AG20443 (cell line): ENCODE measurements around the gene DEPP1.

Source experiments
- DNase-seq: peaks from one replicate; pipeline ENCODE4 v3.0.0; 2012; ENCODE audit warnings: low spot score, mixed read lengths

Gene DEPP1

DNA sequence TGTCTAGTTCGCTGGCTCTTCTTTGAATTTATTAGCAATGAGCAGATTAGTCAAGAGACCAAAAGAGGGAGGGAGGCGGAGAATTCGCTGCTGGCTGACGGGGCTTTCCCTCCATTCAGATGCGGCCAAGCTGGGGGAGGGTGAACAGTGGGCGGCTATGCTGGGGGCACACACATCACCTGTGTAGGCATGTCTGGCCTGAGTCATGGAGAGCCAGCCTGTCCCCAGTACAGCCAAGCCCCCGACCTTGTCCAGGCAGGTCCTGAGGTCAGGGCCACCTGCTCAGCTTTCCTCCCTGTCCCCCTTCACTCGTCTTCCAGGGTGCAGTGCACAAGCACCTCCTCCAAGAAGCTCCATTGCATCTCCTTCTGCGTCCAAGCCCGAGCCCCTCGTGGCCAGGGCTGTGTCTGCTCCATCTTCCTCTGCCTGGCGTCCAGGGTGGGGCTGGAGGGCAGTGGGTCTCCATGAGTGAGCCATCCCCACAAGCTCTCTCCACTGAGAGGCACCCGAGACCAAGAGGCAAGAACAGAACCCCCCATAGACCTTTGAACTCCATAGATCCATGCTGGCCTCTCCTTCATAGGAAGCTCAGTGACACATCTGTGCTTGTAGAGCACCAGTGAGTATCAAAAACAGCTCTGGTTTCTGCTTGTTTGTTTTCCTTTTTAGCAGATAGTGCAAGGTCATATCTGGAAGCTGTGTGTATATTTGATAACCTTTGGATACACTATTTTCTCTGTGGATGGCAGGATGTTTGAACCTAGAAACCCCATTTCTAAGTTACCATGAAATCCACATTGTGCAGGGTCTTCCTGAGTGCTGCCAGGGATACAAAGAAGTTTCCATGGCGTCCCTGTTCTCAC is 1.9 kb upstream of the DEPP1 start:
- DNase-seq, result no peak

DNA sequence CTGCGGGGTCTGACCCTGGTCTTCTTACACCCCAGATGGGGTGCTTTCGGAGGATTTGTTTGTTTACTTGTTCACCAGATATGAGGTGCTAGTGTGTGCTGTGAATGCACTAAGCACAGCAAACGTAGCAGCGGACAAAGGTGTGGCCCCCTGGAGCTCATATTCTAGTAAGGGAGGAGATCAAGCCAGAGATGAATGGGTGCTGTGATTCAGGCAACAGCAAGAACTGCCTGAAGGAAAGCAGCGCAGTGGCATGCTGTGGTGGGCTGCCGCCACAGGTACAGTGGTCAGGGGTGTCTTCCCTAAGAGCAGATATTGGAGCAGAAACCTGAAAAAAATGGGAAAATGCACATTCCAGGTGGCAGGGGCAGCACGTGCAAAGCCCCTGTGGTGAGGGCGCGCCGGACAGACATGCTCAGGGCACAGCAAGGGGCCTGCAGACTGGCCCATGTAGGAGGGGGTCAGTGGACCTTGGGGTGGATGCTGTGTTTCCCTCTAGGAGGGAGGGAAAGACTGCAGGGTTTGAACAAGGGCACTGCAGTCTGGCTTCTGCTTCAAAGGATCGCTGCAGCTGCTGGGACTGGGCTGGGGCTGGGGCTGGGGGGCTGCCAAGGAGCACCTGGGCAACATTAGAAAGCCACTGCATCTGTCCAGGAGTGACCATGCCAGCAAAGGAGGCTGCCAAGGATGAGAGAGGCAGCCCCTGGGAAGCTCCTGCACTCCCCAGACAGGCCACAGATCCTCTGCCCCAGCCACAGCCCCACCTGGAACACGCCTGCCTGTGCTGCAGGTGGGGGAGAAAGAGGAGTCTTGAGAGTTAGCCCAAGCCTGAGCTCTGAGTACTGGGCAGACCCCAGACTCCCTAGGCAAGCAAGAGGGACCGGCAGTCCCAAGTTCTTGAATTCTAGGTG is 927 bp upstream of the DEPP1 start:
- no peak for DNase-seq

DNA sequence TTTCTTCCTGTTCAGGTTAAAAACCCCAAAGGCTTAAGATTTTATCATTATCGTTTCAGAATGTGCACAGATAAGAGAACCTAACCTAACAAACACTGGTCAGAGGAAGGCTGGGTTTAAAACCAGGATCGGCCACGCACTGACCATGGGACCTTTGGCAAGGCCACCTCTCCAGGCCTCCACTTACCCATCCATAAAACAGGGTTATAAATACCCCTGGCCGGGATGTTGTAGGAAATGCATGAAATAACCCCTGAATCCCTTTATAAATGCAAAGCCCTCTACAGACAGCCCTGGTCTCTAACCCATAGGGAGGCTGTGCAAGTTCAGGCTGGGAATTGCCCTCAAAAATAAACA is 418 bp downstream of the DEPP1 start:
- no peak for DNase-seq

DNA sequence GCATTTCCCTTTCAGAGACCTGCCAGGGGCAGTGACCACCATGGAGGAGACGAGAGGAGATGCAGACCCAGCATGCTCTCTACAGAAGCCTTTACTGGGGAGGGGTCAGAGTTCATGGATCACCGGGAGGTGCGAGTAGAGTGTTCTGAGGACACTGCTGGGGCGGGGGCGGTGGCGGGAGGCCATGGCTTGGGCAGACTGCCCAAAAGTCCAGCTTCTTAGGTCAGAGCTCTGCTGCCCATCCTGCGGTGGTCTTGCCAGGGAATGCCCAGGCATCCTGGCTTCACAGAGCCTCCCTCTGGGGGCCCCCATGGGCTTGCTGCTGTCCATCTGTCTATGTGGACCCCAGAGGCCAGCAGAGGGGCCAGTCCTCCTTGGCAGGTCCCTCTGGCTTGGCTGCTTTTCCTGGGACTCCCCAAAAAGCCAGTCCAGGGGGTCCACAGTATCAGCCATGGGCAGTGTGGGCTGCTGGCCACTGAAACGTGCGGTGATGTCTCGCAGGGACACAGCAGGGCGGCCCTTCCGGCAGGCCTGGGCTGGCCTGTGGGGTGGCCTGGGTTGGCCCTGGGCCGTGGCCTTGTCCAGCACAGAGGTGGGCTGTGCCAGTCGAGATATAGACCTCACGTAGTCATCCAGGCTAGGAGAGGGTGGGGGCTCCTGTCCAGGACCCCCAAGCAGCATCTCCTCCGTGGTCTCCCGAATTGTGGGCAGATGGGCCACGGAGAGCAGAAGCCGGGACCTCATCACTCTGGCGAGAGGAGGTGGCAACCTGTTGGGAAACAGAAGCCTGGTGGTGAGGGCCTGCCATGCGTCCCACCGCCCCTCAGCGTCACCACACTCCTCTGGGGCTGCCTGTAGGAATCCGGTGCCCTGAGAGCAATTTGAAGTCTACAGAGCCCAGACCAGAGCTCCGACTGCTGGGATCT is 1.1 kb downstream of the DEPP1 start:
- no peak for DNase-seq

DNA sequence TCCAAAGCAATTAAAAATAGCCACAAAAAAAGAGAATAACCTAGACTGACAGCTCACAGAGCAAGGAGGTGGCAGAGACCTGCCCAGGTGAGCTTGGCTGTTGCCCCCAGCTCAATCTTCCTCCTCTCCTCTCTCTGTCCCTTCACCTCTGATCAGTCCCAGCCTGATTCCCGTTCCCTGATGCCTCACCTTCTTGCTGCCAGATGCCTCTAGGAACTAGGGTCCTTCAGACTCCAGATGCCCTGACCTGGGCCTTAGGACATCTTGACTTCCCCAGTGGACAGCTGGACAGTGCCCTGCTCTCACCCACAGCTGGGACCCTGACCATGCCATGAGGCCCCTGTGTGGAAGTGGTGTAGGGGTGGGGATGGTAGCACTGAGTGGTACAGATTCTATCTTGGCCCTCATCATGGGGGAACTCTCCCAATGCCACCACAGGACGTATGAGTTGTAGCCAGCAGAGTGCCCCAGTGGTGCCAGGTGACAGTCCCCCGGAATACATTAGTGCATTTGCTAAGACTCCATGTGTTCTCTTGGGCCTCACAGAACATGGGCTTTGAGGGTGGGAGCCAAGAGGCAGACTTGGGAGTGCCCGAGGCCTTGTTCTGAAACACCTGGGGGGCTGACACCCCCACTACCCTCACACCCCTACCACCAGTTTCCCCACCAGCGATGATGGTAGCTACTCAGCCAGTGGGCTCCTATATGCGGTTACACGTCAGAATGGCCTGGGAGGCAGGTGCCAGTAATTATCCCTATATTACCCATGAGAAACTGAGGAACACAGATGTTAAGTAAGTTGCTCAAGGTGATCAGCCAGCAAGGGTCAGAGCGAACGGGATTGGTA is 2.0 kb downstream of the DEPP1 start:
- no peak for DNase-seq

DNA sequence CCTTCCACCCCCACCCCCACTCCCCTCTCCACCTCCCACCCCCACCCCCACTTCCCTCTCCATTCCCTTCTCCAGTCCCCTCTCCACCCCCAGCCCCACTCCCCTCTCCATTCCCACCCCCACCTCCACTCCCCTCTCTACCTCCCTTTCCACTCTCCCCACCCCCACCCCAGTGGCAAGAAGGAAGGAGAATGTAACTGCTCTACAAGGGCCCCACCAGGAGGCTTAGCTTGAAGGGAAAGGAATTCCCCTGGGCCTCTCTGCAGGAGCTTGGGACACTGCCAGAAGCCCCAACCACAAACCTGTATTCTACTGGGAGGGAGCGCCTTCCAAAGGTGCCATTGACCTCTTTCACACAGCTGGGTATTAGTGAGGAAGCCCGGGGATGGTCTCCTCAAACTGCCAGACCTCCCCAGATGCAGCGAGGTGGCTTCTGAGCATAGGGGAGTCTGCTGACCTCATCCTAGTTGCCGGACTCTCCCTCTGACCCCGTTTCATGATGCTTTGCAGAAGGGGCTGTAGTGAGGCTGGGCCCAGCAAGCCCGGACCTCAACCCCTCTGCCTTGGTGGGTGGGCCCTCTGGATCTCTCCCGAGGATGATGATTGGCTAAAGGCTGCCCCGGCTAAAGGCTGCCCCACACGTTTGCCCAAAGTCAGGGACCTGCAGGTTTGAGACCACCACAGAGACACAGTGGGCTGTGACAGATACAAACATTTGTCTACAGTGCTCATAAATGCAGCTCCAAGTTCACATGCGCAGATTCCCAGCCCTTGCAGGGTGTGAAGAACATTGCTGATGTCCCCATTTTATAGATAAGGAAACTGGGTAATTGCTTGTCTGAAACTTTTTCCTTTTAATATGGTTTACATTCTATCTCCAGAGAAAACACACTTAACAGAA is 2.9 kb downstream of the DEPP1 start:
- no peak for DNase-seq

DNA sequence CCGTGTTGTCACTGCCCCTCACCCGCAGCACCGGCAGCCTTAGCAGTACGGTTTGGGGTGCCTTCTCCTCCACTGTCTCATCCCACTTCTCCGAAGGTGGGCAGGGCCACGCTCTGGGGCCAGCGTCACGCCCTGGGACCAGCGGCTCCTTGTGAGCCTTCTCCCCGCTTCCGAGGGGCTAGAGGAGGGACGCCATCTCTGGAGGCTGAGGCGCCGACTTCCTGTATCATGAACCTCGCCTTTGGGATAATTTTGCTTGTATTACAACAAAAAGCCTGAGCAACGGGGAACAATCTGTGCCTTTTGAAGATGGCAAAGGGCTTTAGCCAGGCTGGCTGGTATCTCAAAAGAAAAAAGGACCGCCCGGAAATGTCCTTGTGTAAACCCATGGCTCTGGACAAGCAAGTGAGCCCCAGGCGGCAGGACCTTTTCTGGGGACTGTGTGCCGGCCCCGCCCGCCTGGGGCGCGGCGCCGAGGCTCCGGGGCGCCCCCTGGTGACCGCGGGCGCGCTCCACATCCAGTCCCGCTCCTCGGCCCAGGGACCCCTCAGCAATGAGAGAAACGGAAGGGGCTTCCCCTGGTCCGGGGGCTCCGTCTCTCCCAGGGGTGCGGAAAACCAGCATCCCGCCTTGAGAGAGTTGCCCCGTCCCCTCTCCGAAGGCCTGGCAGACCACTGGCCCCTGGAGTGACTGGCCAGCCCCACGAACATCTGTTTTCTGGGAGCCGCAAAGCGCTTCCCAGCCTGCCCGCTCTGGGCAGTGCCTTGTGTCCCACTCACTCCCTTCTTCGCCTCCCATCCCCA is 3.8 kb downstream of the DEPP1 start:
- DNase-seq, result peak; percentile 91

DNA sequence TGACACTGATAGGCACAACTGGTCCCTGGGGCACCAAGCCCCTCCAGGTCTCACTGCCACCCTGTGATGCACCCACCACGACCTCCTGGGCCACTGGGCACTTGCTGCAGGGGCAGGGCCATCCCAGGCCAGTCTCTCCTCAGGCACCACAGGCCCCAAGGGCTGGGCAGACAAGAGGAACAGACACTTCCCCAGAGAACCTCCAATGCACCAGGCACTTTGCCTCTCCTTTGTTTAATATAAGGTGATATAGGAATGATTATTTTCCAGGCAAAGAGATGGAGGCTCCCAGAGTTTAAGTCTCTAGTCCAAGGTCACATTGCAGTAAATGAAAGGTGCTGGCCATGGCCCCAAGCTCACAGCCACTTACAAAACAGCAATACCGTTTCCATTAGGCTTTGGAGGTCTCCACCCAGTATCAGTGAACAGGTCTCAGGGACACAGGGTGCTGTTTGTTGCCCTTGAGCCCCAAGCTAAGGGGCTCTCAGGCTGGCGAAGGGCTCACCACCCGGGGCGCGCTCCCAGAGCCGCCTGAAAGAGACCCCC is 4.5 kb downstream of the DEPP1 start:
- no peak for DNase-seq

DNA sequence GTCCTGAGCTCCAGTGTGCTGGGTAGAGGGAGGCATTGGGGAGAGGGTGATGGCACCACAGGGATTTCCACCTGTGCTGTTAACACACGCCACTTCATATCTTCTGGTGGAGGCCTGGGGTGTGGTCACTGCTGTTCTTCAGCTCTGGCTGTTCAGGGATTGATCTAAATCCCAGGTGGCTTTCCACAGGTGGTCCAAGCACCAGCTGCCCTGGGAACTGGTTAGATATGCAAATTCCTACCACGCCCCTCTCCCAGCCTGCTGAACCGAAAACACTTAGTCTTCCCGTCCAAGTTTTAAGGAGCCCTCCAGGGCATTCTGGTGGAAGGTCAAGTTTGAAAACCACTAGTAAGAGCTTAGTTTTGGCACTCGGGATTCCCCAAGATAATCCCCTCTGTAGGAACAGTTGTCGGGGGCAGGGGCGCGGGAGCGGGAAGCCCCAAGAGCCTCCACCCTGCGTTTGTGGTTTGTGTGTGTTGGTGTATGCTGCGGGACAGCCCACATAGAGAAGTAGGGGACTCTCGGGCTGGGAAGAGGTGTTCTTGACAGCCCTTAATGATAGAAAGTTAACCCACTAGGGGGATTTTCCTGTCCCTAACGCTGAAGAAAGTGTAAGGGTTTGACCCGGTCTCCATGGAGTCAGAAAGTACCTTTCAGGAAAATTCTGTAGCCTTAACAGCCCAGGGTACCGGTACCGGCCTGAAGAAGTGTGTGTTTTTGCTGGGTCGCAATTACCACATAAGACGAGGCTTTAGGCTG is 5.1 kb downstream of the DEPP1 start:
- no peak for DNase-seq

DNA sequence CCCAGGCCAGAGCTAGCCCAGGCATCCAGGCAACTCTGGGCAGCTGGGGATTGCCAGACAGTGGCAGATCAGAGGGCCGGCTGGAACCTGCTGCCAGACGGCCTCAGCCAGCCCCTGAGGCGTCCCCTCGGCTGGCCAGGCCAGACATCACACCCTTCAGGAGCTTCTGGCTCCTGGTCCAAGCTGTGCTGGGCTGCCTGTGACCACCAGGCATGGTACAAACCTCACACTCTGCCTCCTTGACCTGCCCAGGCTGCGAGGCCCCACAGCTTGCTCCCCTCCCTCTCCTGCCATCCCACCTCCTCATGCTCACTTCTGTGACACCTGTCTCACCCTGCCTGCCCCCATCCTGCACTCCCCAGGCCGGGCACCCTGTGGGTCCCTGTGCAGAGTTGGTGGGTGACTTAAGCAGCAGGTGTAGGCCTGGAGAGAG is 5.7 kb downstream of the DEPP1 start:
- no peak for DNase-seq

DNA sequence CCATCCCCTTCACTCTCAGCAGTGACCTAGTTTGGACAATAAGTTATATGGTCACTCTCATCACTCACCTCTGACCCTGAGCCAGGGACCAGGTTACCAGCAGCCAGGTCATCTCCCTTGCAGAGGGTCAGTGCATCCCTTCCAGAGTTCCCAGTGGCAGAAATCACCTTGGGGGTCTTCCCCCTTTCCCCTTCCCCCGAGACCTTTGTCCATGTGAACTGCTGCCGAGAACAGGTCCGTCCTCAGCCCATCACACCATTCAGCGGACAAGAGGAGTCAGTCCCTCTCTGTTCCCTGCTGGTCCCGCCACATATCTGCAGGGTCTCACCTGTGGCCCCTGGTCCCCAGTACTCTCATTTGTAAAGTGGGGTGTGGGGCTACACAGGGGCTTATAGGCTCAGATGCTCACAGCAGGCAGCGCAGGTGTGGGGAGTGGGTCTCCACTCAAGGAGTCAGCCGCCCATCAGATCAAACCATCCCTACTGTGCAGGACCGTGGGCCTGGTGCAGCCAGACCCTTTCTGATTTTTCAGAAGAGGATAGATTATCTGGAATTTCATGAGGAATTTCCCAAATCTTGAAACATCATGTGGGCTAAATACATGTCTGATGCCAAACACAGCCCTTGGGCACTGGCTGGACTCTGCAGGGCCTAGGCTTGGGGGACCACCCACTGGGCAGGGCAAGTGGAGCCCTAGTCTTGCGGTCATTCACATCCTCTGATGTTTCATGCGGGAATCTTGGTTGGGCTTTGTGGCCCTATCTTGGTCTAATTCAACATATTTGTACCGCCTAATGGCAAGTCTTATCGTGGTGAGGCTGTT is 6.5 kb downstream of the DEPP1 start:
- DNase-seq, result no peak

DNA sequence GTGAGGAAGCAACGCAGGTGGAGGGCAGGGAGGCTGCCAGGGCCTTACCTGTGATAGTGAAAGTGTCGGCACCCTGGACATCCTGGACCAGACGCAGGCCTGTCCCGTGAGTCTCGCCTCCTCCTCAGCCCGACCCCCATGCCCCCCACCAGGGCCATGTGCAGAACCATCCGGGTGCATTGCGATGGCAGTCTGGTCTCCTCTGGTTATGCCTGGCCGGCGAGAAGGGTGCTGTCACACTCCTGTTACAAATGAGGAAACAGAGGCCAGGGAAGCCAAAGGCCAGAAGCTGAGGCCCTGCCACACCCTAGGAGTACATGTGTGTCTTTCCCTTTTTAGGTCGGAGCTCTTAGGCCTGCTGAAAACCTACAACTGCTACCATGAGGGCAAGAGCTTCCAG is 7.2 kb downstream of the DEPP1 start:
- no peak for DNase-seq

DNA sequence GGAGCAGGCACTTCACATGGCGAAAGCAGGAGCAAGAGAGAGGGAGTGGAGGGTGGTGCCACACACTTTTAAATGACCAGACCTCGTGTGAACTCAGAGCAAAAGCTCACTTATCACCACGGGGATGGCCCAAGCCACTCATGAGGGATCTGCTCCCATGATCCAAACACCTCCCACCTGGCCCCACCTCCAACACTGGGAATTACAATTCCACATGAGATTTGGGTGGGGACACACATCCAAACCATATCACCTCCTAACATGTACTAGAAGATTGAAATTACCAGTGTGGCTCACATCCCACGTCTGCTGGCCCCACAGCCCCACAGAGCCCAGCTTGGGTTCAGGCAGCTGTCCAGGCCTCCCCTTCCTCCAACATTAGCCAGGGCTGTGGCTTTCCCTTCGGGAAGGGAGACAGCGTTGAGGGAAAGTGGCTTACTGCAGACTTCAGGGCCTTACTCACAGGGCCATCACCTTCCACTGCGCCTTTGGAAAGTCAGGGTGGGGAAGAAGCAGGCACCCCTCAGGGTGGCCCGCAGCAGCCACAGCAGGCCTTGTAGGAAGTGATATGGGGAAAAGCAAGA is 7.7 kb downstream of the DEPP1 start:
- no peak for DNase-seq

DNA sequence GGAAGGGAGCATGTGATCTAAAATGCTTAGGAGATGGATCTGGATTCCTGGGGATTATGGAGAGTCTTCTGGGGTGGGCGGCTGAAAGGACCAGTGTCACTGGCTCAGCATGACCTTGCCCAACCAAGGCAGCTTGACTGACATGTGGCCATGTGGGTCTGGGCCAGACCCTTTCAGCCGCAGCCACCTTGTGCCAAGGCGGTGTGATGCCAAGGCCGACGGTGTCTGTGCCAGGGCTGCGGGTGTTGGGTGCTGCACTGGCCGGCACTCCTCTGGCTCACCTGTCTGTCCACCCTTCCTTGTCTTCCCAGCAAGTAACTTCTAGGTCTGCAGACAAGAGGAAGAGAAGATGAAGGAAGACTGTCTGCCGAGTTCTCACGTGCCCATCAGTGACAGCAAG is 8.8 kb downstream of the DEPP1 start:
- no peak for DNase-seq

DNA sequence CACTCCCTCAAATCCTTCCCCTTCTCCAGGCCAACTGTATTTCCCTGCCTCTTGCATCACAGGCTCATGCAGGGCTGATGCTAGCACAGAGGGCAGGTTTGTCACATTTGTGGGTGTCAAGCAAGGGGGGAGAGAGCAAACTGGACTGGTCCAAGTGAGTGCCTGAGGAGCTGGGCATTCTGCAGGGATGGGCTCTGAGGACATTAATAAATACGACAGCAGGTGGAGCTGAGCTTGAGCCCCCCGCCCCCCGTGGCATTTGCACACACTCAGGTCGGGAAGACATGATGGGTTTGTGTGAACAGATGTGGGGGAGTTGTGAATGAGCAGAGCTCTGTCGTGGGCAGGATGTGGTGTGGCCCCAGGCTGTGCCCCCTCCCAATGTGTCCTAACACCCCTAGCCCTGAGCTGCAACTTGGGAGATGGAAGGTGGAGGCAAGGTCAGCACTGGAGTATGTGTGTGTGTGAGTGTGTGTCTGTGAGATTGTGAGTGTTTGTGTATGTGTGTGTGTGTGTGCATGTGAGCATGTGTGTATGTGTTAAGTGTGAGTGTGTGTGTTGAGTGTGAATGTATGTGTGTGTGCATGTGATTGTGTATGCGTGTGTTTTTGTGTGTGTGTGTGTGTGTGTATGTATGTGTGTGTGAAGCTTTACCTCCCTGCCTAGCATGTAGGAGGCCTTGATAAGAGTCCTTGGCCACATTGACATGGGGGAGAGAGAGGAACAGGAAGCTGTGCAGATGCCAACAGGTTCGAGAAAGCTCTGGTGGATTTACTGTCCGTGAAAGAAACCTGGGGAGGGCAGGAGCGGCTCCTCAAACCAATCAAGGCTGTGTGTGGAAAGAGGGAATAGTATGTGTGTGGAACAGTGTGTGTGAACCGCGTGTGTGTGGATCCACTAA is 9.9 kb downstream of the DEPP1 start:
- no peak for DNase-seq

DNA sequence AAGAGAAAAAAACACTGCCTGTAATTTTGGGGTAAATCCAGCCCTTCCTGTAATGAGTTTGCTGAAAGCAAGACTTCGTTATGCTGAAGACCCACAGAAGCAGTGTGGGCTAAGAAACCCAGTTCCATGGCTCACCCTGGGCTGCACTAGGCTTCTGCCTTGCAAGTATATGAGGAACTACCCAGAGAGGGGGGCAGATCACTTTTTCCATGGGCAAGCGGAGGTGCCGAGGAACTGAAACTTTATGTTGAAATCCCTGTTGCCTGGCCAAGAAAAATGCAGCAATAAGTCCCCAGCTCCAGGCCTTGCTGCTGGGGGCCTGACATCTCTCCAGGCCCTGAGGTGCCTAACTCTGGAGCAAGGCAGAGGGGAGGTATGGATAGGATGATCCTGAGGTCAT is 10.5 kb downstream of the DEPP1 start:
- DNase-seq, result peak; percentile 53
